SU-DHL-6 (cell line): ENCODE measurements around the gene GPR35.
"Not testable (repeated sequence)": the region's sequence is repeated elsewhere in the genome, so short reads cannot be mapped to it uniquely, and the experiment has no call there.

Experiments
- H2AFZ ChIP-seq: fragments of 200-600 bp; sonication (generic); 2 replicates; pipeline ENCODE4 v1.6.1; 2014; ENCODE audit warnings: low read depth, mild to moderate bottlenecking, moderate library complexity, mixed read lengths, antibody characterized with exemption, low read length; ENCODE audit not compliant: severe bottlenecking
- H3F3A ChIP-seq: fragments of 200-600 bp; shearing (Covaris generic); 2 replicates; pipeline ENCODE4 v1.6.0; 2016; ENCODE audit warnings: antibody characterized with exemption, mild to moderate bottlenecking; ENCODE audit not compliant: insufficient read depth
- H3K27ac ChIP-seq: fragments of 200-600 bp; sonication (generic); 2 replicates; pipeline ENCODE4 v1.5.1; 2016; ENCODE audit warnings: low read depth, mild to moderate bottlenecking, low read length, moderate library complexity, mixed read lengths
- H3K27me3 ChIP-seq: fragments of 200-600 bp; sonication (generic), shearing (Covaris generic); 2 replicates; pipeline ENCODE4 v1.6.0; 2014; ENCODE audit warnings: mild to moderate bottlenecking, low read length
- H3K36me3 ChIP-seq: fragments of 200-600 bp; sonication (generic); 2 replicates; pipeline ENCODE4 v1.6.1; 2014; ENCODE audit warnings: mild to moderate bottlenecking, low read length, mixed read lengths
- H3K4me2 ChIP-seq: fragments of 300-600, 200-600 bp; shearing (Covaris generic), sonication (generic); 2 replicates; pipeline ENCODE4 v1.6.0; 2014; ENCODE audit warnings: low read length, low read depth, mild to moderate bottlenecking; ENCODE audit not compliant: poor library complexity, severe bottlenecking
- H3K4me3 ChIP-seq: fragments of 200-600 bp; sonication (generic); 2 replicates; pipeline ENCODE4 v1.5.1; 2014; ENCODE audit warnings: antibody characterized with exemption, low read length, mild to moderate bottlenecking, mixed read lengths; ENCODE audit not compliant: insufficient read depth, poor library complexity, severe bottlenecking
- H3K79me2 ChIP-seq: fragments of 200-600 bp; sonication (generic); 2 replicates; pipeline ENCODE4 v1.6.1; 2014; ENCODE audit warnings: mild to moderate bottlenecking, low read length, moderate library complexity; ENCODE audit not compliant: insufficient read depth
- H3K9ac ChIP-seq: fragments of 200-600 bp; sonication (generic); 2 replicates; pipeline ENCODE4 v1.7.0; 2014; ENCODE audit warnings: mild to moderate bottlenecking, low read length
- H3K9me2 ChIP-seq: fragments of 200-600 bp; sonication (generic); replicated peaks from 2 replicates; pipeline ENCODE4 v1.6.1; 2014; ENCODE audit warnings: low read length; ENCODE audit not compliant: insufficient read depth
- H3K9me3 ChIP-seq: fragments of 200-600 bp; sonication (generic); 2 replicates; pipeline ENCODE4 v1.6.1; 2014; ENCODE audit warnings: low read length, mixed read lengths; ENCODE audit not compliant: insufficient read depth
- H4K20me1 ChIP-seq: fragments of 200-600 bp; sonication (generic); 2 replicates; pipeline ENCODE4 v1.6.1; 2014; ENCODE audit warnings: low read depth, mild to moderate bottlenecking, antibody characterized with exemption, low read length, moderate library complexity, mixed read lengths
- EZH2phosphoT487 ChIP-seq: fragments of 200-600 bp; sonication (generic), shearing (Covaris generic); conservative IDR thresholded peaks from 2 replicates; pipeline ENCODE4 v1.6.1; 2018; ENCODE audit warnings: mild to moderate bottlenecking, antibody characterized with exemption, low read length, moderate library complexity, mixed read lengths
- TF ChIP-seq, protein P1 (sequence below): fragments of 200-600 bp; sonication (generic); IDR thresholded peaks from one replicate; pipeline ENCODE4 v1.5.1; 2017; ENCODE audit warnings: antibody characterized with exemption, mild to moderate bottlenecking, low read length, moderate library complexity; ENCODE audit not compliant: insufficient read depth, poor library complexity, severe bottlenecking

Gene GPR35

DNA sequence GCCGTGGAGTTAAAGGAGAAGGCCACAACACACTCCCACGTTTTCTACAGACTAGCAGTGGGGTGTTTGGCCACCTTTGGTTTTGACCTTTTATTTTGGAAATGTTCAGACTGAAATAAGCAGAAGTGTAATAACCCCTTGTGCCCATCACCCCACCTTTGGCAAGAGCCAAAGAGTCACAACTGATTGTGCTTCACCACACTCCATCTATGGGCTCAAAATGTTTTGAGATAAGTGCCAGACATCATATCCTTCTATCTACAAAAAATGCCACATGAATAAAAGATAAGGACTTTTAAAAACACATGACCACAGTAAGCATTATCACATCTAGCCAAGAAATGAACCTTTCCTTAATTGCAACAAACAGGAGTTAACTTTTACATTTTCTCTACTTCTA, 9.9 kb upstream of the GPR35 start:
- Histone ChIP-seq H3K9me3 (no peaks in the 10 kb centered on the region), H4K20me1 (no peaks in the 10 kb centered on the region), H3K4me3 (no peak overlapping the region), H2AFZ (no peak overlapping the region), H3K4me2 (no peak overlapping the region), H3K27ac (no peak overlapping the region), H3K36me3 (no peaks in the 10 kb centered on the region), H3K9ac (no peak overlapping the region), H3F3A (no peaks in the 10 kb centered on the region), H3K79me2 (no peaks in the 10 kb centered on the region), H3K27me3 (no peaks in the 10 kb centered on the region), H3K9me2 (no peaks in the 10 kb centered on the region)
- TF ChIP-seq, protein P1, sequence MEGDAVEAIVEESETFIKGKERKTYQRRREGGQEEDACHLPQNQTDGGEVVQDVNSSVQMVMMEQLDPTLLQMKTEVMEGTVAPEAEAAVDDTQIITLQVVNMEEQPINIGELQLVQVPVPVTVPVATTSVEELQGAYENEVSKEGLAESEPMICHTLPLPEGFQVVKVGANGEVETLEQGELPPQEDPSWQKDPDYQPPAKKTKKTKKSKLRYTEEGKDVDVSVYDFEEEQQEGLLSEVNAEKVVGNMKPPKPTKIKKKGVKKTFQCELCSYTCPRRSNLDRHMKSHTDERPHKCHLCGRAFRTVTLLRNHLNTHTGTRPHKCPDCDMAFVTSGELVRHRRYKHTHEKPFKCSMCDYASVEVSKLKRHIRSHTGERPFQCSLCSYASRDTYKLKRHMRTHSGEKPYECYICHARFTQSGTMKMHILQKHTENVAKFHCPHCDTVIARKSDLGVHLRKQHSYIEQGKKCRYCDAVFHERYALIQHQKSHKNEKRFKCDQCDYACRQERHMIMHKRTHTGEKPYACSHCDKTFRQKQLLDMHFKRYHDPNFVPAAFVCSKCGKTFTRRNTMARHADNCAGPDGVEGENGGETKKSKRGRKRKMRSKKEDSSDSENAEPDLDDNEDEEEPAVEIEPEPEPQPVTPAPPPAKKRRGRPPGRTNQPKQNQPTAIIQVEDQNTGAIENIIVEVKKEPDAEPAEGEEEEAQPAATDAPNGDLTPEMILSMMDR: no peak
- TF ChIP-seq EZH2phosphoT487: no peak

DNA sequence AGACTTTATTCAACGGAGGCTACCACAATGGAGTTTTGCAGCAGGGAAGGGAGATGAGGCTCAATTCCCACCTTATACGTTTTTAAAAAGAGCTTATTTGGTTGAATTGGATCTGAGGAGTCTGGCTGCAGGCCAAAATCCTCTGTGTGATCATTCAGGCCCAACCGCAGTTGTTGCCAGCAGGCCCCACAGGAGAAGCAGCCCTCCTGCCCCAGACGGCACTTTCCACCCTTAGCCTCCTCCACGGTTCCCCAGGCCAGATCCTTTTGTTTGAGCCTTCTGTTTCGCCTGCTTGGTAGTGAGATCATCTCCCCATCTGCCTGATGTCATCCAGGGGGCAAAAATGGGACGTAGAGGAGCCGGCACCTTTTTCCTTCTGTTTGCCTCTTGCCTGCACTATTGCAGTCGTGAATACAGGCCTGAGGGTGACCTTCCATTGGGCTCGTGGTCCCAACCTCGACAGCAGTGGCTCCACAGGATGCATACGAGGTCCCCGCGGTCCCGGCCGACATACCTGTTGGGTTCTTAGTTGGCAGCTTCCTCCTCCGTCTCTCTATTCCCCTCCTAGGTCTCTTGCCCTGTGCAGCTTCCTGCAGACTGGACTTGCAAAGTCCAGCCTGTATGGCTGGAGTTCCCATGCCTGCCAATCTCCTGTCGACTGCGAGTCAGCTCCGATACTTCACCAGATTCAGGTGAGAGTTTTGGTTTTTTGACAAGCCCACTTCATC, 9.3 kb upstream of the GPR35 start:
- no peaks in the 10 kb centered on the region for H4K20me1 ChIP-seq
- H3K9me2 ChIP-seq: no peaks in the 10 kb centered on the region
- H3K4me2 ChIP-seq: no peak overlapping the region
- no peaks in the 10 kb centered on the region for H3F3A ChIP-seq
- H3K79me2 ChIP-seq: no peaks in the 10 kb centered on the region
- TF ChIP-seq, protein P1: no peak
- no peak for TF ChIP-seq EZH2phosphoT487
- no peaks in the 10 kb centered on the region for H3K36me3 ChIP-seq
- H3K27me3 ChIP-seq: no peaks in the 10 kb centered on the region
- no peak overlapping the region for H2AFZ ChIP-seq
- H3K4me3 ChIP-seq: no peak overlapping the region
- H3K27ac ChIP-seq: no peak overlapping the region
- H3K9me3 ChIP-seq: no peaks in the 10 kb centered on the region
- no peak overlapping the region for H3K9ac ChIP-seq

DNA sequence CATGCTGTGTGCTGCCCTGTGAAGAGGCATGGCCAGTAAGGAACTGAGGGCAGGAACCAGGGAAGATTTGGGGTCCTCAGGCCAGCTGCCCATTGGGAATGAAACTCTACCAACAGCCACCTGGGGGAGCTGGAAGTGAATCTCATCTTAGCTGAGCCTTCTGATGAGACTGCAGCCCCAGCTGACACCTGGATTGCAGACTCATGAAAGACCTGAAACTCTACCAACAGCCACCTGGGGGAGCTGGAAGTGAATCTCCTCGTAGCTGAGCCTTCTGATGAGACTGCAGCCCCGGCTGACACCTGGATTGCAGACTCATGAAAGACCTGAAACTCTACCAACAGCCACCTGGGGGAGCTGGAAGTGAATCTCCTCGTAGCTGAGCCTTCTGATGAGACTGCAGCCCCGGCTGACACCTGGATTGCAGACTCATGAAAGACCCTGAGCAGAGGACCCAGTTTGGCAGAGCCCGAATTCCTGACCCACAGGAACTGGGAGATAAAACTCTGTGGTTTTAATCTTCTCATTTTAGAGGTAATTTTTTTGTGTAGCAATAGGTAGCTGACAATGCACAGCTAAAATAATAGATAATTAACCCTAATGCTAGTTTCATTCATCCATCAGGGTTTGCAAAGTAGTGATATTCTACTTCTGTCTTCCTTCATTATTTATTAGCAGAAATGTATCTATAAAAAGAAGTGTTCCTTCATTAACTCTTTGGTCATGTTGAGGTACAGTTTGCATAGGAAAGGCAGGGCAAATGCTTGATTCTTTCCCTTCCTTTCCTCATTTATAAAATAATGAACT, 8.2 kb upstream of the GPR35 start:
- not testable (repeated sequence) for H3K9me3 ChIP-seq

More for the DNA sequence above, 8.2 kb upstream of the GPR35 start:
- TF ChIP-seq, protein P1: peak; percentile 17
- H2AFZ ChIP-seq, H3K9ac ChIP-seq, H4K20me1 ChIP-seq, H3K9me2 ChIP-seq, H3K4me2 ChIP-seq, H3K79me2 ChIP-seq, H3K27ac ChIP-seq, H3F3A ChIP-seq, H3K36me3 ChIP-seq, H3K27me3 ChIP-seq, H3K4me3 ChIP-seq: not testable (repeated sequence)
